GM23338 (cell line): ENCODE results near the gene ESPL1. TPM values are rescaled to one million over a fixed set of nuclear protein-coding genes. Genes with fewer than 3 reads are reported as not detected.

Experiments used
- ATAC-seq: fragments of 200-7000 bp; cut with Tn5 transposase; 3 replicates; pipeline ENCODE4 v1.9.1; 2020
- DNase-seq: peaks from one replicate; pipeline ENCODE4 v3.0.0-alpha.2; 2015; ENCODE audit warnings: low spot score
- H2AFZ ChIP-seq: fragments of 200-600 bp; sonication (generic); 2 replicates; pipeline ENCODE4 v1.8.0; 2016; ENCODE audit warnings: antibody characterized with exemption, mild to moderate bottlenecking, moderate library complexity
- H3F3A ChIP-seq: fragments of 200-600 bp; sonication (generic); replicated peaks from 2 replicates; pipeline ENCODE4 v1.8.0; 2017; ENCODE audit warnings: antibody characterized with exemption, mixed run types, low read depth
- H3K27ac ChIP-seq: fragments of 200-600 bp; sonication (generic); 2 replicates; pipeline ENCODE4 v1.6.1; 2016; ENCODE audit warnings: low read depth
- H3K27me3 ChIP-seq: fragments of 200-600 bp; sonication (generic); 2 replicates; pipeline ENCODE4 v1.8.0; 2016; ENCODE audit warnings: mild to moderate bottlenecking, mixed run types, moderate library complexity; ENCODE audit not compliant: insufficient read depth
- H3K36me3 ChIP-seq: fragments of 200-600 bp; sonication (generic); 2 replicates; pipeline ENCODE4 v1.8.0; 2016; ENCODE audit warnings: mild to moderate bottlenecking; ENCODE audit not compliant: insufficient read depth
- H3K4me1 ChIP-seq: fragments of 200-600 bp; sonication (generic); 2 replicates; pipeline ENCODE4 v1.8.0; 2016; ENCODE audit warnings: mild to moderate bottlenecking, moderate library complexity; ENCODE audit not compliant: insufficient read depth
- H3K4me2 ChIP-seq: fragments of 200-600 bp; sonication (generic); 2 replicates; pipeline ENCODE4 v1.7.1; 2017; ENCODE audit warnings: mixed run types
- H3K4me3 ChIP-seq: fragments of 200-600 bp; sonication (generic); 2 replicates; pipeline ENCODE4 v1.6.1; 2016; ENCODE audit warnings: mixed run types
- H3K79me2 ChIP-seq: fragments of 200-600 bp; sonication (generic); replicated peaks from 2 replicates; pipeline ENCODE4 v1.8.0; 2017; ENCODE audit warnings: mild to moderate bottlenecking; ENCODE audit not compliant: insufficient read depth
- H3K9me2 ChIP-seq: fragments of 200-600 bp; sonication (generic); 2 replicates; pipeline ENCODE4 v1.8.0; 2017; ENCODE audit not compliant: insufficient read depth
- H4K20me1 ChIP-seq: fragments of 200-600 bp; sonication (generic); replicated peaks from 2 replicates; pipeline ENCODE4 v1.8.0; 2017; ENCODE audit warnings: mild to moderate bottlenecking; ENCODE audit not compliant: insufficient read depth
- H3K27ac Mint-ChIP-seq: 2 replicates; pipeline ENCODE4 v1.8.0; 2020; ENCODE audit warnings: inconsistent platforms, mild to moderate bottlenecking, moderate library complexity, mixed read lengths
- H3K27me3 Mint-ChIP-seq: 3 replicates; pipeline ENCODE4 v1.8.0; 2022; ENCODE audit warnings: low read depth, mild to moderate bottlenecking, moderate library complexity, mixed read lengths, inconsistent platforms; ENCODE audit not compliant: insufficient read depth, poor library complexity
- H3K36me3 Mint-ChIP-seq: 3 replicates; pipeline ENCODE4 v1.8.0; 2021; ENCODE audit warnings: low read depth, mild to moderate bottlenecking, inconsistent platforms, moderate library complexity, mixed read lengths
- H3K4me1 Mint-ChIP-seq: 3 replicates; pipeline ENCODE4 v1.8.0; 2020; ENCODE audit warnings: mild to moderate bottlenecking, inconsistent platforms, mixed read lengths
- H3K4me3 Mint-ChIP-seq: 3 replicates; pipeline ENCODE4 v1.8.0; 2021; ENCODE audit warnings: moderate library complexity, mild to moderate bottlenecking, inconsistent platforms, mixed read lengths
- H3K9me3 Mint-ChIP-seq: 3 replicates; pipeline ENCODE4 v1.8.0; 2020; ENCODE audit warnings: moderate library complexity, mild to moderate bottlenecking, inconsistent platforms, mixed read lengths
- CREB1 ChIP-seq: fragments of 250-450 bp; sonication (Bioruptor Pico); IDR thresholded peaks from 2 replicates; pipeline ENCODE4 v1.5.0; 2020; ENCODE audit warnings: low read depth, mild to moderate bottlenecking, moderate library complexity
- CTCF ChIP-seq, 2 experiments: fragments of 200-600 bp in 1 of 2; sonication (generic) in 1 of 2; conservative IDR thresholded peaks; 2 replicates each; pipeline versions ENCODE4 v1.5.1 to v1.6.1; 2016 to 2017; ENCODE audit warnings: antibody characterized with exemption in 2 of 2, low read depth in 2 of 2, mild to moderate bottlenecking in 2 of 2, moderate library complexity in 1 of 2
- EZH2 ChIP-seq: fragments of 200-600 bp; sonication (generic); IDR thresholded peaks from one replicate; pipeline ENCODE4 v1.8.0; 2017; ENCODE audit warnings: antibody characterized with exemption, mild to moderate bottlenecking, low read depth; ENCODE audit not compliant: unreplicated experiment
- EZH2phosphoT487 ChIP-seq: fragments of 200-600 bp; sonication (generic); IDR thresholded peaks from one replicate; pipeline ENCODE4 v1.8.1; 2018; ENCODE audit warnings: antibody characterized with exemption; ENCODE audit not compliant: unreplicated experiment
- JUNB ChIP-seq: IDR thresholded peaks from one replicate; pipeline ENCODE4 v1.6.1; 2016; ENCODE audit warnings: antibody characterized with exemption; ENCODE audit not compliant: unreplicated experiment
- POLR2AphosphoS5 ChIP-seq: IDR thresholded peaks from 2 replicates; pipeline ENCODE4 v1.6.1; 2016; ENCODE audit warnings: antibody characterized with exemption, low read depth
- REST ChIP-seq: IDR thresholded peaks from one replicate; pipeline ENCODE4 v1.6.1; 2018; ENCODE audit warnings: antibody characterized with exemption; ENCODE audit not compliant: unreplicated experiment
- STAT1 ChIP-seq: IDR thresholded peaks from one replicate; pipeline ENCODE4 v1.6.1; 2016; ENCODE audit warnings: antibody characterized with exemption; ENCODE audit not compliant: unreplicated experiment
- ZNF331 ChIP-seq: fragments of 250-450 bp; sonication (Bioruptor Pico); IDR thresholded peaks from 2 replicates; pipeline ENCODE4 v1.5.0; 2020; ENCODE audit warnings: low read depth, mild to moderate bottlenecking, moderate library complexity
- polyA plus RNA-seq: library from polyadenylated mRNA; unstranded; fragments of >200 nt; fragmentation: Nextera tagmentation; extraction: Ambion mirVana; gene quantifications from 2 replicates; pipeline ENCODE4 v1.2.1, GENCODE V29; 2016
- total RNA-seq: library from RNA; depleted of rRNA; stranded (reverse); fragments of >200 nt; shearing (Covaris generic); gene quantifications from 2 replicates; pipeline ENCODE4 v1.2.3, GENCODE V29; 2014
- TF ChIP-seq, protein P1 (sequence below): fragments of 250-450 bp; sonication (Bioruptor Pico); IDR thresholded peaks from 2 replicates; pipeline ENCODE4 v1.5.0; 2020; ENCODE audit warnings: mild to moderate bottlenecking, moderate library complexity

Gene ESPL1
- total and polyA plus RNA-seq, 2 experiments from 2014 or later: 13.2 to 56.5 TPM

DNA sequence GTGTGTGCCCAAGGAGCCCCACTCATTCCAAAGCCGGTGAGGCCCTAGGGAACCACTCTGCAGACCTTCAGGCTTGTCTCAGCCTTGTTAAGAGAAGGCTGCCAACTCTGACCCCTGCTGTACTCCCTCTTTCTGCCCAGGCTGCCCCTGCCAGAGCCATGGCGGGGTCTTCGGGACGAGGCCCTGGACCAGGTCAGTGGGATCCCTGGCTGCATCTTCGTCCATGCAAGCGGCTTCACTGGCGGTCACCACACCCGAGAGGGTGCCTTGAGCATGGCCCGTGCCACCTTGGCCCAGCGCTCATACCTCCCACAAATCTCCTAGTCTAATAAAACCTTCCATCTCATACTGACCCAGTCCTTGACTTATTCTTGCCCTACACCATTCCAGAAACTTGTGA, 38.7 kb downstream of the ESPL1 start:
- TF ChIP-seq ZNF331 (CRISPR knock-in tag) (no peak), EZH2 (no peak), EZH2phosphoT487 (no peak), REST (no peak), STAT1 (no peak), CTCF (conservative IDR thresholded peaks at IDR 0.05; ENCODE audit: low read depth in 2 of 2) (no peak), JUNB (no peak), CREB1 (CRISPR knock-in tag) (no peak), POLR2AphosphoS5 (no peak)
- TF ChIP-seq, protein P1, sequence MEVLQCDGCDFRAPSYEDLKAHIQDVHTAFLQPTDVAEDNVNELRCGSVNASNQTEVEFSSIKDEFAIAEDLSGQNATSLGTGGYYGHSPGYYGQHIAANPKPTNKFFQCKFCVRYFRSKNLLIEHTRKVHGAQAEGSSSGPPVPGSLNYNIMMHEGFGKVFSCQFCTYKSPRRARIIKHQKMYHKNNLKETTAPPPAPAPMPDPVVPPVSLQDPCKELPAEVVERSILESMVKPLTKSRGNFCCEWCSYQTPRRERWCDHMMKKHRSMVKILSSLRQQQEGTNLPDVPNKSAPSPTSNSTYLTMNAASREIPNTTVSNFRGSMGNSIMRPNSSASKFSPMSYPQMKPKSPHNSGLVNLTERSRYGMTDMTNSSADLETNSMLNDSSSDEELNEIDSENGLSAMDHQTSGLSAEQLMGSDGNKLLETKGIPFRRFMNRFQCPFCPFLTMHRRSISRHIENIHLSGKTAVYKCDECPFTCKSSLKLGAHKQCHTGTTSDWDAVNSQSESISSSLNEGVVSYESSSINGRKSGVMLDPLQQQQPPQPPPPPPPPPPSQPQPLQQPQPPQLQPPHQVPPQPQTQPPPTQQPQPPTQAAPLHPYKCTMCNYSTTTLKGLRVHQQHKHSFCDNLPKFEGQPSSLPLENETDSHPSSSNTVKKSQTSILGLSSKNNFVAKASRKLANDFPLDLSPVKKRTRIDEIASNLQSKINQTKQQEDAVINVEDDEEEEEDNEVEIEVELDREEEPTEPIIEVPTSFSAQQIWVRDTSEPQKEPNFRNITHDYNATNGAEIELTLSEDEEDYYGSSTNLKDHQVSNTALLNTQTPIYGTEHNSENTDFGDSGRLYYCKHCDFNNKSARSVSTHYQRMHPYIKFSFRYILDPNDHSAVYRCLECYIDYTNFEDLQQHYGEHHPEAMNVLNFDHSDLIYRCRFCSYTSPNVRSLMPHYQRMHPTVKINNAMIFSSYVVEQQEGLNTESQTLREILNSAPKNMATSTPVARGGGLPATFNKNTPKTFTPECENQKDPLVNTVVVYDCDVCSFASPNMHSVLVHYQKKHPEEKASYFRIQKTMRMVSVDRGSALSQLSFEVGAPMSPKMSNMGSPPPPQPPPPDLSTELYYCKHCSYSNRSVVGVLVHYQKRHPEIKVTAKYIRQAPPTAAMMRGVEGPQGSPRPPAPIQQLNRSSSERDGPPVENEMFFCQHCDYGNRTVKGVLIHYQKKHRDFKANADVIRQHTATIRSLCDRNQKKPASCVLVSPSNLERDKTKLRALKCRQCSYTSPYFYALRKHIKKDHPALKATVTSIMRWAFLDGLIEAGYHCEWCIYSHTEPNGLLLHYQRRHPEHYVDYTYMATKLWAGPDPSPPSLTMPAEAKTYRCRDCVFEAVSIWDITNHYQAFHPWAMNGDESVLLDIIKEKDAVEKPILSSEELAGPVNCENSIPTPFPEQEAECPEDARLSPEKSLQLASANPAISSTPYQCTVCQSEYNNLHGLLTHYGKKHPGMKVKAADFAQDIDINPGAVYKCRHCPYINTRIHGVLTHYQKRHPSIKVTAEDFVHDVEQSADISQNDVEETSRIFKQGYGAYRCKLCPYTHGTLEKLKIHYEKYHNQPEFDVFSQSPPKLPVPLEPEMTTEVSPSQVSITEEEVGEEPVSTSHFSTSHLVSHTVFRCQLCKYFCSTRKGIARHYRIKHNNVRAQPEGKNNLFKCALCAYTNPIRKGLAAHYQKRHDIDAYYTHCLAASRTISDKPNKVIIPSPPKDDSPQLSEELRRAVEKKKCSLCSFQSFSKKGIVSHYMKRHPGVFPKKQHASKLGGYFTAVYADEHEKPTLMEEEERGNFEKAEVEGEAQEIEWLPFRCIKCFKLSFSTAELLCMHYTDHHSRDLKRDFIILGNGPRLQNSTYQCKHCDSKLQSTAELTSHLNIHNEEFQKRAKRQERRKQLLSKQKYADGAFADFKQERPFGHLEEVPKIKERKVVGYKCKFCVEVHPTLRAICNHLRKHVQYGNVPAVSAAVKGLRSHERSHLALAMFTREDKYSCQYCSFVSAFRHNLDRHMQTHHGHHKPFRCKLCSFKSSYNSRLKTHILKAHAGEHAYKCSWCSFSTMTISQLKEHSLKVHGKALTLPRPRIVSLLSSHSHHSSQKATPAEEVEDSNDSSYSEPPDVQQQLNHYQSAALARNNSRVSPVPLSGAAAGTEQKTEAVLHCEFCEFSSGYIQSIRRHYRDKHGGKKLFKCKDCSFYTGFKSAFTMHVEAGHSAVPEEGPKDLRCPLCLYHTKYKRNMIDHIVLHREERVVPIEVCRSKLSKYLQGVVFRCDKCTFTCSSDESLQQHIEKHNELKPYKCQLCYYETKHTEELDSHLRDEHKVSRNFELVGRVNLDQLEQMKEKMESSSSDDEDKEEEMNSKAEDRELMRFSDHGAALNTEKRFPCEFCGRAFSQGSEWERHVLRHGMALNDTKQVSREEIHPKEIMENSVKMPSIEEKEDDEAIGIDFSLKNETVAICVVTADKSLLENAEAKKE: no peak
- ATAC-seq (no peak), DNase-seq (no peak)
- Histone ChIP-seq H3K79me2 (no peaks in the 10 kb centered on the region; the same call in 1 of the 2 replicates), H3K27me3 (no peaks in the 10 kb centered on the region), H3K4me1 (no peaks in the 10 kb centered on the region), H3K27ac (no peak overlapping the region), H3F3A (0 out of 2 replicates have a peak, but pooled peaks cover 3% of the 10 kb centered on the region), H2AFZ (no peak overlapping the region), H3K36me3 (peaks cover 15% of the 10 kb centered on the region), H3K4me2 (no peak overlapping the region), H4K20me1 (no peaks in the 10 kb centered on the region; the same call in none of the 2 replicates), H3K4me3 (no peak overlapping the region), H3K9me2 (no peaks in the 10 kb centered on the region)
- peaks cover 57% of the 10 kb centered on the region for H3K36me3 Mint-ChIP-seq
- no peaks in the 10 kb centered on the region; the same call in 2 of the 3 replicates for H3K9me3 Mint-ChIP-seq
- H3K27me3 Mint-ChIP-seq: peaks cover under 1% of the 10 kb centered on the region
- no peaks in the 10 kb centered on the region for H3K4me1 Mint-ChIP-seq
- H3K4me3 Mint-ChIP-seq: no peak overlapping the region
- no peak overlapping the region for H3K27ac Mint-ChIP-seq
